Stimulated activated CD8-positive, alpha-beta memory T cell treated with anti-CD3 and anti-CD28 coated beads, Interleukin-2, amount 100 ng/mL, for 48 hours (primary cell): ENCODE results near the gene SPIRE2.
"Not testable (repeated sequence)": the region's sequence is repeated elsewhere in the genome, so short reads cannot be mapped to it uniquely, and the experiment has no call there.

Experiments
- DNase-seq, 2 donors: peaks; one replicate each; pipeline ENCODE4 v3.0.0-alpha.2; 2020; ENCODE audit warnings: low read depth in 2 of 2

The SPIRE2 gene

DNA sequence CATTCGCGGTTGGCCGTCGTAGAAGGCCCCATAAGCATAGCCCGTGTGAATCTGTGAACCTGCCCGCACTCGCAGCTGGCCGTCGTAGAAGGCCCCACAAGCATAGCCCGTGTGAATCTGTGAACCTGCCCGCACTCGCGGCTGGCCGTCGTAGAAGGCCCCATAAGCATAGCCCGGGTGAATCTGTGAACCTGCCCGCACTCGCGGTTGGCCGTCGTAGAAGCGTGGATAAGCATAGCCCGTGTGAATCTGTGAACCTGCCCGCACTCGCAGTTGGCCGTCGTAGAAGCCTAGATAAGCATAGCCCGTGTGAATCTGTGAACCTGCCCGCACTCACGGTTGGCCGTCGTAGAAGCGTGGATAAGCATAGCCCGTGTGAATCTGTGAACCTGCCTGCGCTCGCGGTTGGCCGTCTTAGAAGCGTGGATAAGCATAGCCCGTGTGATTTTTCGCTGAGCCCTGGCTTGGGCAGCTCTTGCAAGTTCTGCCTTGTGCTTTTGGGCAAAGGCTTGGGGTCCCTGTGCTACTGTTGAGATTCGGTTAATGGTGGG, 6.6 kb downstream of the SPIRE2 start:
- DNase-seq, result not testable (repeated sequence)

DNA sequence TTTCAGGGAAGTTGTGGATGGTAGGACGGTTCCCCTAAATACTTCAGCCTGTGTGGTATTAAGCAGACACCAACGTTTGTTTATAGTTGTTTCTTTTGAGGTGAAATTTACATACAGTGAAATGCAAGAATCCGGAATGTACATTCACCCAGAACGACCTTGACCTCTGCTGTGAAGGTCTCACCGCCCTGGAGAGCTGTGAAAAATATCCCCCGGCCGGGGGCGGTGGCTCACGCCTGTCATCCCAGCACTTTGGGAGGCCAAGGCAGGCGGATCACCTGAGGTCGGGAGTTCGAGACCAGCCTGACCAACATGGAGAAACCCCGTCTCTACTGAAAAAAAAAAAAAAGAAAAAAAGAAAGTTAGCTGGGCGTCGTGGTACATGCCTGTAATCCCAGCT, 8.2 kb downstream of the SPIRE2 start:
- not testable (repeated sequence) for DNase-seq

DNA sequence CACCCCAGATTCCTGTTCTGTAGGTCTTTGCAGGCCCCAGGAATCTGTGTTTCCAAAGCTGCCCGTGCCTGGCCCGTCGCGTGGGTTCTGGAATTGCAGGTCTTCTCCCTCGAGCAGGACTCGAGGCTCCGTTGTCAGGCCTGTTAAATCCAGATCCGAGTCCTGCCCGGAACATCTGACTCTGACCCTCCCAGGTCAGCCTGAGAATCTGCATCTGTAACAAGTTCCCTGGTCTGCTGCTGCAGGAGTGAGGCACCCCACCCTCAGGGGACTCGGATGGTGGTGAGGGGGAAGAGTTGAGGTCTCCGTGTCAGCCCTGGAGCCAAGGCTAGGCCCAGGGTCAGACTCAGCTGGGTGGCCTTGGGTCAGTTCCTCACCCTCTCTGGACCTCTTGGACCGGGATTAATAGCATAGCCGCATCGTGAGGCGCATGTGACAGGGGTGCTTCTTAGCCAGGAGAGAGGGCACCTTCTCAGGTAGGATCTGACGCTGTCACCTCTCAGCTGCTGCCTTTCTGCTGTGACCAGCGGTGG, 8.8 kb downstream of the SPIRE2 start:
- DNase-seq, result no peak

DNA sequence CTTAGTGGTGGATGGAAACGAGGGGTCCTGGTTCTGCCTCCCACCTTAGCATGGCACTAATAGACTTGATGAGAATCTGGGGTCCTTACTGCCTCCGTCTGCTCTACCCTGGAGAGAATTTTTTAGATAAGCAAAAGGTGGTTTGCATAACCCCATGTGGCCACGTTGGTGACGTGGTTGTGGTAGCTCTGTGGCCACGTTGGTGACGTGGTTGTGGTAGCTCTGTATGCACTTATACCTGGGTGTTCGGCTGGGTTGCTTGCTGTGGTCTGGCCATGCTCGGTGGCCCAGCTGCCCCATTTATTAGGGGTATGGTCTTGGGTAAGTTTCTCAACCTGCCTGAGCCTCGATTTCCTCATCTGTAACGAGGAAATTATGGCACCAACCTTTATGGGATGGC, 13.0 kb downstream of the SPIRE2 start:
- DNase-seq, result peak; percentile 49 to 71

DNA sequence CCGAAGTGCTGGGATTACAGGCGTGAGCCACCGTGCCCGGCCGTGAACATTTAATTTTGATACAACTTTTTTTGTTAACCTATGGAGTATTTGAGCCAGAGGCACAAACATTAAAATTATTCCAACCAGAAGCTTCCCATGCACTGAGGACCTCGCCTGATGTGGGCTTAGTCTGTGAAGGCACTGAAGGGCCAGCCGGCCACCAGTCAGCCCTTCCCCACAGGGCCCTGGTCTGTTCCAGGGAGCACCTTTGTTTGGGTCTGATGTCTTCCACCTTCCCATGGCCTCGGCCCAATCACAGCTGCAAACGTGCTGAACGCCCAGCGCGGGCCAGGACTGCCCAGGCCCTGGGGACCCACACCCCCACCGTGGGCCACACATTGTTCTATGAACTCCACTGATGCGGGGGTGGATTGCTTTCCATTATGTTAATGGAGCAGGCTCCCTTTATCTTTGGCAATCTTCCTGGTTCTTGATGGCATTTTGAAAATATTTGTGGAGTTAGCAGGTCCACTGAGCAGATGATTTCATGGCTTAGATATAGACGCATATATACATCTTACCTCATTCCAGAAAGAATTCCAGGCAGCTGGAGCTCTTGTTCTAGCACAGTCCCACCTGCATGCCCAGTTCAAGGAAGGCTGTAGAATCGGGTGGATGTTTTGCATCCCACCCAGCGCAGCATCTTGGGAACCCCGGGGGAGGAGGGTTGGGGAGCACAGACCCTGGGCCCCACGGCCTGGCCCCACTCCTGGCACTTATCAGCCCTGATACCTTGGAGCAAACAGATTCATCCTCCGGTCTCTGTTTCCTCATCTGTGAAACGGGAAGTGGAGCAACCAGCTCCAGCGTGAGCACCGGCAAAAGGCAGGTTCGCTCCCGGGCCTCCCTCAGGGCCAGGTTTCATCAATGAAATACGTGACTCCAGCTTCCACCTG, 14.5 kb downstream of the SPIRE2 start:
- DNase-seq, result no peak

DNA sequence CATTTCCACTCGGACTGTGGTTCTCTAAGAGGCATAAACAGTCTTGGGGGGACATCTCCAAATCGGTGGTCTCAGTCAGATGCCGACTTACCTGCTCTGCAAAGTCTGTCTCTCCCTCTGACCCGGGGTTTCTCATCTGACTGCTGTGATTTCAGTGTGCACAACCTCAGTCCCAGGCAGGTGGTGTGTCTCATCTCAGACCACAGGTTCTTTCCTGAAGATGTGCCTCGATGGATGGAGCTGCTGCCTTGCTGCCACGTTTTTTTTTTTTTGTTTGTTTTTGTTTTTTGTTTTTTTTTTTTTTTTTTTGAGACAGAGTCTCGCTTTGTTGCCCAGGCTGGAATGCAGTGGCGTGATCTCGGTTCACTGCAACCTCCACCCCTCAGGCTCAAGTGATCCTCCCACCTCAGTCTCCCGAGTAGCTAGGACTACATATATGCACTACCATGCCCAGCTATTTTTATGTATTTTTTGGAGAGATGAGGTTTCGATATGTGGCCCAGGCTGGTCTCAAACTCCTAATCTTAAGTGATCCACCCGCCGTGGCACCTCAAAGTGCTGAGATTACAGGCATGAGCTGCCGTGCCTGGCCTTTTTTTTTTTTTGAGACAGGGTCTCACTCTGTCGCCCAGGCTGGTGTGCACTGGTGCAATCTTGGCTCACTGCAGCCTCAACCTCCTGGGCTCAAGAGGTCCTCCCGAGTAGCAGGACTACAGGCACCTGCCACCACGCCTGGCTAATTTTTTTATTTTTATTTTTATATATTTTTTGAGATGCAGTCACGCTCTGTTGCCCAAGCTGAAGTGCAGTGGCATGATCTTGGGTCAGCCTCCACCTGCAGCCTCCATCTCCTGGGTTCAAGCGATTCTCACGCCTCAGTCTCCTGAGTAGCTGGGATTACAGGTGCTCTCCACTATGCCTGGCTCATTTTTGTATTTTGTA, 15.4 kb downstream of the SPIRE2 start:
- DNase-seq, result no peak

DNA sequence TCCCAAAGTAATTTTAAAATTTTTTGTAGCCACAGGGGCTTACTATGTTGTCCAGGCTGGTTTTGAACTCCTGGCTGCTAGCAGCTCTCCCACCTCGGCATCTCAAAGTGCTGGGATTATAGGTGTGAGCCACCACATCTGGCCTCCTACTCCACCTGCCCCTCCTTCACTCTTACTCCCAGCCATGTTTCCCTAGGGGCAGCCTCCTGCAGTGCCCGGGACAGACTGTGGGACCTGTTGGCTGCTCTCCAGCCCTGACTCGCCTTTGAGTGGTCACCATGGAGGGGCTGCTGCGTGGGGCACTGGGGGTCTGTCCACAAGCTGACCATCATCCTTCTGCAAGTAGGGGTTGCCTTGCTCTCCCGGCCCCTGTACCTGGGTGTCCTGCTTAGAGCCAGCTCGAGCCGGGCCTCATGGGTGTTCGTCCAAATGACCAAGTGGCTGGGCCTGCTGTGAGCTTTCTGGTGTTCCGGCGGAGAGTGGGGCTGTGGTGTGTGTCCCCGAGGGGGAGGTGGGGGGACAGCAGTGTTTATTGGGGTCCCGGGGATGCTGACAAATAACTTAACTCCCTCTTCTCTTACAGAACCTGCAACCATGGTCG, 16.6 kb downstream of the SPIRE2 start:
- DNase-seq, result no peak

DNA sequence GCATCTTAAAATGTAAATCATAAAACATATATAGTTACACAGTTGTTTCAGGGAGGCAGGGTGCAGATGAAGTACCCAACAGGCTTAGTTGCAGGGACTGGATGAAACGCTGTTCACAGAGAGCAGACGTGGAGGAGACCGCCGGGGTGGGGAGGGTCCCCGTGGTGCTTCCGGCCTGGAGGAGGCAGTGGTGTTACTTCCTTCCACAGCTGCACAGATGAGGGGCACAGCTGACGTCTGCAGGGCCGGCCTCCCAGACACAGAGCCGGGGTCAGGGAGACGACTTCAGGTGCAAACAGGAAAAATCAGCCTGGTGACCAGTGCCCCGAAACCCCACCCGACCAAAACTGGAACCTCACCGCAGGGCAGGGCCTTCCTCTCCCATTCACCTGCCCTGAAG, 17.1 kb downstream of the SPIRE2 start:
- DNase-seq, result peak in 1 of 2 donors; percentile 13

DNA sequence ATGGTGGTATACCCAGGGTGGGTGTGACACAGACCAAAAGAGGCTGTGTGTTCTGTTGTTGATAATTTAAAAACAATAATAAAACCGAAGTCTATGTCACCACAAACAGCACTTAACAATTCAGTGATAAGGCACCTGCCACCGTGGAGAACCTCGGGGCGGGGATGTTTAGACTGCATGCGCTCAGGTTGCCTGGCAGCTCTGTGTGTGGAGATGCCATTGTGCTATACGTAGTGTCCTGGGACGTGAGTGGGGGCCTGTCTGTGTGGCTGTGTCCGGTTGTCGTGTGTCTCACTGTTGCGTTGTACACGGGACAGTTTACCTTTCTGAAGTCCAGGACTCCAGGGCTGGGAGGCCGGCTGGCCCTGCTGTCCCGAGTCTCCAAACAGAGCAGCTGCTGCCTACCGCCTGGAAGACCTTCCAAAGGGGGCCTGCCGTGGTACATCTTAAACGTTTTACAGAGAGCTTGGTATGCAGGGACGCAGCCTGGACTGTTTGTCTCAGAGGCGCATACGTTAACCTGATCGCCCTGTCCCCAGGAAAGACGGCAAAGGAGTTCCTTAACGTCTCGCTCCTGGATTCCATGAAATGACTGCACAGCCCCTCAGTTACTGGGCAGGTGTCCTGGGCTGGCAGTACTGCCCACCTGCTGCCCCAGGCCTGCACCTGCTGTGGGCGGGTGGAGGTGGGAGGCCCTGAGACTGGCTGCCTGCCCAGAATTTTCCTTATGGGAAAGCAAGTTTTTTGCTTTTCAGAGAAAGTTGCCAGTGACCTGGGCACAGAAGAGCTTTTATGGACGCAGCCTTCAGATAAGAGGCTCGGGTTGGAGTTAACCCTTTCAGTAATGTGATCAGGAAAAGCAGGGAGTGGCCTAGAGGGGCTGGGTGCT, 19.0 kb downstream of the SPIRE2 start:
- DNase-seq, result no peak

DNA sequence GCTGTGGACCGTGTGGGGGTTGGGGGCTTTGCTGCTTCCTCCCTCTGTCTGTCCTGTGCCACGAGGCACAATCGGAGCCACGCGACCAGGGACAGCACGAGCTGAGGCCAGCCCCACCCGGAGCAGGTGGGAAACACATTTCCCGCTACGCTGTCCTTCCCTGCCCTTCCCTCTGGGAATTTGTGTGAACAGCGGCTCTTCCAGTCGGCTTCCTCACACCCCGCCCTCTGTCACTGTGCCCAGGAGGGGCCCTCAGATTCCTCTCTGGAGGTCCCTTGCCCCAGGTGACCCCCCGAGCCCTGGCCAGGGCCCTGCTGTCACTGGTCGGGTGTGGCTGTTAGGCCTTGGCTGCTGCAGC, 19.6 kb downstream of the SPIRE2 start:
- DNase-seq, result no peak

DNA sequence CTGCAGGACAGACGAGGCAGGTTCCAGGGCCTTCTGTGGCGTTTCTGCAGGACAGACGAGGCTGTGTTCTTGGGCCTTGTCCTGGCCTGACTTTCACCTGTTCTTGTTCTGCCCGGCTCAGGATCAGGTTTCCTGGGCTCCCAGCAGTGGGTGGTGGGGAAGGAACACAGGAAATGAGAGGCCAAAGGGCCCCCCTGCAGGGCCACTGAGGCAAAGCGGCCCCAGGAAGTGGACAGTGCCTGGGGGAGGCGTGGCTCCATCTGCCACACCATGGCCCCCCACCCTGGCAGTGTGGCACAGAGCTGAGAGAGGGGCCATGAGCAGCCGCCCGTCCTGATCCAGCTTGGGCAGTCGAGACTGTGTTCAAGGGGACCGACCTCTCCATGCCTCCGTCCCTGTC, 20.7 kb downstream of the SPIRE2 start:
- DNase-seq, result no peak

DNA sequence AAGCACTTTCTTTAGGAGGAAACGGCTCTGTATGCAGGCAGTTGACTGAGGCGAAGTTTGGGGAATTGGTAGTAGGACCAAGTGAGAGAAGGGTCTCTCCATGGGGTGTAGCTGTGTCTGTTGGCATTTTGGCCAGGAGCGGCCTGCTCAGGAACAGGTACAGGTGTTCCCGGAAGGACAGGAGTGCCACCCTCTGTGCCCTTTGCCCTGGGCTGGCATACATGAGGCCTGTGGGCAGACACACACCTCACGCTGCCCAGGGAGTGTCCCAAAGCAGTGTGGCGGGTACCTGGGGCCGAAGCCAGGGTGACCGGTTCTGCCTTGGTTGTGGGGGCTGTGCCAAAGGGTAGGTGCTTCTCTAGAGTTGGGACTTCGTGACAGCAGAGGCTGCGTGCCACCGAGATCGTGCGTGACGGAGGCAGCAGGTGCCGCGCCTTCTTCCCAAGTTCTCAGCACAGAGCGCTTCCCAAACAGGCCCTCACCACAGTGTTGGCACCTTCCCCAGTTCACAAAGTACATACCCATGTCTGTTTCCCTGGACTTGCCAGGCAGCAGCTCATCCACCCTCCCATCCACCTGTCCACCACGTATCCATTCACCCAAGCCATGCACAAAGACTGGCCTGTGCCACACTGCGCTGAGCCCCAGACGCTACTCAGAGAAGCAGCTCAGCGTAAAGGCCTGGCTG, 25.2 kb downstream of the SPIRE2 start:
- DNase-seq, result no peak

DNA sequence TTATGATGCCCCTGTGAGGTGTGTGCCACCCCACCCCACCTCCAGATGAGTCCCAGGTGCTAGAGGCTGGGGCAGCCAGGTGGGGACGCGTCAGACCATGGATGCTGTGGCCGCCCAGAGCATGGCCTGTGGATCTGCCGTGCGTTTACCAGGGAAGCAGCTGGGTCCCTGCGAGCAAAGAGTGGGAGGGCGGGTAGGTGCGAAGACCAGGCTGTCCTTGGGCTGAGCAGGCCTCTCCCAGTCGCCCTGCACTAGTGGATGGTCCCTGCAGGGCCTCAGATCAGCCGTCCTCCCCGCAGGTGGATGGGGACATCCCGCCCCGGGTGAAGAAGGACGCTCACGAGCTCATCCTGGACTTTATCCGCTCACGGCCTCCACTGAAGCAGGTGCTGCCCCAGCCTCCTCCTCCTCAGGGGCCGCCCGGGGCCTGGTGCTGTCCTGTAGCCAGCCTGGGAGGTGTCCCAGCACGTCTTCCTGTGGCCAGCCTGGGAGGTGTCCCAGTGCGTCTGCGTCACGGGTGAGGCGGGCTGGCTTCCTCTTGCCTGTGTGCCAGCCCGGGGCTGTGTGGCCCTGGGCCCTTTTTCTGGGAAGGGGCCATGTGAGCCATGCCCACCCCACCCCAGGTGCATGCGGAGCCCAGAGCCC, 27.1 kb downstream of the SPIRE2 start:
- DNase-seq, result no peak

DNA sequence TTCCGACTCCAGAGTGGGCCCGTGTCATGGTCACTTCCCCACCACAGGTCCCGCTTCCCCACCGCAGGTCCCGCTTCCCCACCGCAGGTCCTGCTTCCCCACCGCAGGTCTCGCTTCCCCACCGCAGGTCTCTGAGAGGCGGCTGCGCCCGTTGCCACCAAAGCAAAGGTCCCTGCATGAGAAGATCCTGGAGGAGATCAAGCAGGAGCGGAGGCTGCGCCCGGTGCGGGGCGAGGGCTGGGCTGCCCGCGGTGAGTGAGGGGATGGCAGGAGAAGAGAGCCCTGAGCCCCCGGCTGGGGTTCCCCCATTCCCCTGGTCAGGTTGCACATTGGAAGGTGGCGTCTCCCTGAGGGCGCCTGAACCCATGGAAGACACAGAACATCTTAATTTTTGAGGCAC, 27.7 kb downstream of the SPIRE2 start:
- DNase-seq, result no peak

DNA sequence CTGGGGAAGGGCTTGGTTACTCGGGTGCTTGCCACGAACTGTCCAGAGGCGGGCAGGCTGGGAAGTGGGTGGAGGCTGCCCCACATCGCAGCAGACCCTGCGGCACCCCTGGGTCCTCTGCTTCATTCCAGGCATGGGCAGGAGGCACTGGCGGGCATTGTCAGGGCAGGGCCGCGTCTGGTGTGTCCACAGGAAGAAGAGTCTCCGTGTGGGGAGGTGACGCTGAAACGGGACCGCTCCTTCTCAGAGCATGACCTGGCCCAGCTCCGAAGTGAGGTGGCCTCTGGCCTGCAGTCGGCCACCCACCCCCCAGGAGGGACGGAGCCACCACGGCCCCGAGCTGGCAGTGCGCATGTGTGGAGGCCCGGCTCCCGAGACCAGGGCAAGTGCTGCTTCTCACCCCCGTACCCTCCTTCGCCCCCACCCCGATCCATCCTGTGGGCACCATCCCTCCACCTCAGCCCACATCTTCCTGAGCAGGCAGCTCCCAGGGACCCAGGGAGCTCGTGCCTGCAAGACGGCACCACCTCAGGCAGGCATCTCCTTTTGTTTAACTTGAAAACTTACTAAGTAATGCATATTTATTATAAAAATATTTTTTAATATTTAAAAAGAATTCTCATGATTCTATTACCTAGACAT, 30.8 kb downstream of the SPIRE2 start:
- no peak for DNase-seq

DNA sequence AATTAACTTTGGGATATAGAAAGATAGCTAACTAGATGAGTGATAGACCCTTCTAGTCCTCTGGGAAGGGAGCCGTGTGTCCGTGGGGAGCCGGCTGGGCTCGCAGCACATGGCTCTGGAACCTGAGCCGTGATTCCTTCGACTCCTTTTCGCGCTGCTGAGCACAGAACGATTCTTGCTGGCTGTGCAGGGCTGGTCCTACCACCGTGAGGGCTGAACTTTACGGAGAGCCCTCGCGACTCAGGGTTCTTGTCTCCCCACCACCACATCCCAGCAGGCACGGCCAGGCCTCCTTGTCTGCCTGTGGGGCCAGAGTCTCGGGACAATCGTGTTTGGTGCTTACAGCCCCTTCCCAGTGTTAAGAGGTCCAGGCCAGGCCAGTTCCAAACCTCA, 31.3 kb downstream of the SPIRE2 start:
- no peak for DNase-seq

DNA sequence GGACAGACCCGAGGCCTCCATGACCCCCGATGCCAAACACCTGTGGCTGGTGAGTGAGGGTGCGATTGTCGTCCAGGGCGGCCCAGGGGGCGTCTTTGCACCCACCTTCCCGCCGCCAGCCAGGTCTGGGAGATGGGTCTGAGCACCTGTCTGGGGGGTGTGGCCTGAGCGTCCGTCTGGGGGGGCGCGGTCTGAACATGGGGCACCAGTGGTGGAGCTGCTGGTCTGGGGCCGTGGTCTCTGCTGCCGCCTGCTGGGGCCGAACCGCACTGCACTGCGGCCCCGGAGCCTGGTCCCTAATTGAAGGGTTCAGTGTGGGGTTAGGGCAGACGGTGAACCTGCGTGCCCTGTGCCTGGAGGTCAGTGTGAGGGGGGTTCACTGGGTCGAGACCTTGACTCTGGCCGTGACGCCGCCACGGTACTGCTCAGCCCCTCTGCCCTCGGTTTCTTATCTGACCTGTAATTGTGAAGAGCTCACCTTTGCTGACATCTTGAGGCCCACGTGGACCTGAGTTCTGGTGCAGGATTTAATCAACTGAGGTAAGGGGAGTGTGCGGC, 32.6 kb downstream of the SPIRE2 start:
- peak; percentile 58 to 71 for DNase-seq

DNA sequence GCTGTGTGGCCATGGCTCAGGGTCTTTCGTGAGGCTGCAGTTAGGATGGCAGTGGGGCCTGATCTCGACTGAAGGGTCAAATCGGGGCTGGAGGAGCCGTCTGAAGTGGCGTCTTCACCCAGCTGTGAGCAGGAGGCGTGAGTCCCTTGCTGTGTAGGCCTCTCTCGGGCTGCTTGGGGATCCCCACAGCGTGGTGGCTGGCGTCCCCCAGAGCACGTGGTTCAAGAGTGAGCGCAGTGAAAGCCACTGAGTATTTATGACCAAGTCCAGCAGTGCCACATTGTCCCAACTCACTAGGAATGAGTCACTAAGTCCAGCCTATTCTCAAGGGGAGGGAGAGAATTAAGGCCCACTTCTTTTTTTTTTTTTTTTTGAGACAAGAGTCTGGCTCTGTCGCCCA, 33.4 kb downstream of the SPIRE2 start:
- no peak for DNase-seq

DNA sequence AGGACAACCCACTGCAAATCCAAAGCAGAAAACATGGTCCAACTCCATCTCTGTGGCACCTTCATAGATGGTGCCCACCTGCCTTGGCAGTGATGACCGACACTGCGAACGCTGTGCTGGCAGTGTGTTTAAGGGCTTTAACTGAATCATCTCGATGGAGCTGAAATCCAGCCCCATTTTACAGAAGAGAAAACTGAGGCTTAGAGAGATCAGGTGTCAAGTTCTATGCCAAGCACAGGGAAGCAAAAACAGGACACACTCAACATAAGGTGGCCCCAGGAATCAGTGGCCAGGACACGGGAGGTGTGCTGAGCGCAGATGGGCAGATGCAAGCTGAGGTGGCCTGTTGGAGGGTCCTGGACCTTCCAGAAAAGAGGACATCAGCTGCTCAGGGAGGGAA, 34.5 kb downstream of the SPIRE2 start:
- no peak for DNase-seq
